HG03520 (cell line): Measurements from ENCODE around the gene ALG9.

Source experiments
- ATAC-seq: cut with Tn5 transposase; IDR thresholded peaks from one replicate; pipeline ENCODE4 v1.9.1; 2021; ENCODE audit warnings: mild to moderate bottlenecking, moderate library complexity; ENCODE audit not compliant: unreplicated experiment

The ALG9 gene

GRCh38 chr11:111836721-111837120, 34.7 kb downstream of the ALG9 start:
- peak; percentile 49 for ATAC-seq

GRCh38 chr11:111836162-111836561, 35.2 kb downstream of the ALG9 start:
- ATAC-seq, result no peak

DNA sequence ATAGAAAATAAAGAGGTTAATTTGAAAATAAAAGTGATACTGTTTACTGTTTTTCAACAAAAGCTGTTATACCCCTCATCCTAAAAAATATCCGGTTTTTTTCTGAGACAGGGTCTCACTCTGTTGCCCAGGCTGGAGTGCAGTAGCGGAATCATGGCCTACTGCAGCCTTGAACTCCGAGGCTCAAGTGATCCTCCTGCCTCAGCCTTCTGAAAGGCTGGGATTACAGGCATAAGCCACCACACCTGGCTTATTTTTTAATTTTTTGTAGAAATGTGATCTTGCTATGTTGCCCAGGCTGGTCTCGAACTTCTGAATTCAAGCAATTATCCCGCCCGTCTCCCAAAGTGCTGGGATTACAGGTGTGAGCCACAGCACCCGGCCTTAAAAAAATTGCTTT, 35.7 kb downstream of the ALG9 start:
- ATAC-seq, result no peak

DNA sequence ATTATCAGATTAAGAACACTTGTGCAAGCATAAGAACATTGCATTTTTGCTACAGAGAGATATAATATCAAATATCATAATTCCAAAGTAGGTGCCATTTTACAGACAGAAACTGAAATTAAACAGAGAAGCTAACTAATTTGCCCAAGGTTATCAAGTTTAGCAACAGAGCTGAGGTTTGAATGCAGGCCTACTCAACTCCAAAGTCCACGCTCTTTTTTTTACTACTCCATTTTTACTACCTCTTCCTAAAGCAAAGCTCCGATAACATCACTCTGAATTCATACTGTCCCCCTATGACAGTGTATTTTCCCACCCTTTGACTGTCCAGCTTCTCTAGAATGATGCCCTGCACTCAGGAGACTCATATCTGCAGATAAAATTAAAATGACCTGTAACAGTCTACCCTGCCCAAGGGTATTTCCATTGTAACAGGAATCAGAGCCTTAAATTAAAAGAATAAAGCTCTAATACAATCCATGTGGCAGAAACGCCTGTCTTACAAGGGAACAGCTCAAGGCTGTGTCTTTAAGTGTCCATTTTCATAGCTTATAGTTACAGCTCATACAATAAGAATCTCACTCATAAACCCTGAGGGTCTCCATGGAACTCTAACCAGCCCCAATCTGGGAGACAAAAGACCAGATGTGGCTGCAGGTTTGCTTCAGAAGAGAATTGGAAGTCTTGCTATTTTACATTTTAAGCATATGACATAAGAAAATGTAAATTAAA, 36.8 kb downstream of the ALG9 start:
- ATAC-seq, result no peak

- no peak for ATAC-seq
Measured at GRCh38 chr11:111833524-111833923, 37.9 kb downstream of the ALG9 start.

- peak; percentile 58 for ATAC-seq
Measured at GRCh38 chr11:111829185-111829968, 42.0 kb downstream of the ALG9 start.

- ATAC-seq, result no peak
Measured at GRCh38 chr11:111826322-111826950, 44.9 kb downstream of the ALG9 start.

- no peak for ATAC-seq
Measured at GRCh38 chr11:111823629-111824028, 47.8 kb downstream of the ALG9 start.

DNA sequence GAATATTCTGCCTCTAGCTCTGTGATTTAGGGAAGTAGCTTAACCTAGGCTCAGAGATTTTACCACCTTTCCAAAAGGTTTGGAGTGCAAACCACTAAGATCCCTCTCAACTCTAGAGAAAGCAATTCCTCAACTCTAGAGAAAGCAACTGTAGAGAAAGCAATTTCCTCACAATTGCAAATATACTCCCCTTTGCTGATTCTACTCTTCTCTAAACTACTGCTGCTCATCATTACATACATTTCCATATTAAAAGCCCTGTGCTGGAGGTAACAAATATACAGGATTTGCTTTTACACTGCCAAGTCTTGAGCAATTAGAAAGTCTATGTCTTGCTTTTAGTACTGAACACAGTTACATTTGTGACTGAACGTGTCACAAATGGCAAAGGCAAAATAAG, 48.2 kb downstream of the ALG9 start:
- ATAC-seq, result no peak

DNA sequence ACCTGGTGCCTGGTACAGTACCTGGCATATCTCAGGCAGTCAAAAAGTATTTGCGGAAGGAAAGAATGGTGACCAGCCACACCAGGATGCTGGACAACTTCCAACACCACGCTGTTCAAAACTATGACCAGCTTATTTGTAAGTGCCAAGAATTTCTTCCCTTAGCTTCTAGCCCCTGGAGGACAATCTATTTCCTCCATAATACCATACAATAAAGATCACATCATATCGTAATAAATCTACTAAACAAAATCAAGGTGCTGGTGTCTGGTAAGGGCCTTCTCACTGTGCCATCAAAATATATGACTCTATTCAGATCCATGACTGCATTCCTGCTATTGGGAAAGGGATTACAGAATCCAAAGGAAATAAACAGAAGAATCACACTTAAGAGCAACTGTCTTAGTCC, 51.5 kb downstream of the ALG9 start:
- ATAC-seq, result no peak

- no peak for ATAC-seq
Measured at GRCh38 chr11:111819161-111819828, 52.1 kb downstream of the ALG9 start.

DNA sequence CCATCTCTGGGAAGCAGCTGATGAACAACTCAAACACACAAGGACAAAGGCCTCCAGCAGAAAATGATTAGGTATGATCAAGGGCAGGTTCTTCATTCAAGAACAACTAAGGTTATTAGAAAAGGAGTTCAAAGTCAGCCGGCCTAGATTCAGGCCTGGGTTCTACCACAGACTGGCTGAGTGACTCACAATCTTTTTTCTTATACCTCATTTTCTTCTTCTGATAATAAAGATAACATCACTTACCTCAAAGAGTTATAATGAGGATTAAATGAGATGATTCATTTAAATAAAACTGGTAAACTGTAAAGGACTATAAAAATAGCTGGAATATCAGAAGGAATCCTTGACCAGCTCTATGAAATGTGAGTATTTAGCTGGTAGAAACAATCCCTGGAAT, 55.9 kb downstream of the ALG9 start:
- ATAC-seq, result no peak

GRCh38 chr11:111814557-111815320, 56.6 kb downstream of the ALG9 start:
- no peak for ATAC-seq

GRCh38 chr11:111814106-111814505, 57.3 kb downstream of the ALG9 start:
- no peak for ATAC-seq

DNA sequence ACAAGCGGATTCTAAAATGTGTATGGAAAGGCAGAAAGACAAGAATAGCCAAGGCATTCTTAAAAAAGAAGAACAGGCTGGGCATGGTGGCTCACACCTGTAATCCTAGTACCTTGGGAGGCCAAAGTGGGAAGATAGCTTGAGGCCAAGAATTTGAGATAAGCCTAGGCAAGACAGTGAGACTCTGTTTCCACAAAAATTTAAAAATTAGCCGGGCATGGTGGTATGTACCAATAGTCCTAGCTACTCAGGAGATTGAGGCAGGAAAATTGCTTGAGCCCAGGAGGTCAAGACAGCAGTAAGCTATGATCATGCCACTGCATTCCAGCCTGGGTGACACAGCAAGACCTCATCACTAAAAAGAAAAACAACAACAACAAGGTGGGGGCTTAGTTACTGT, 59.2 kb downstream of the ALG9 start:
- ATAC-seq, result no peak

DNA sequence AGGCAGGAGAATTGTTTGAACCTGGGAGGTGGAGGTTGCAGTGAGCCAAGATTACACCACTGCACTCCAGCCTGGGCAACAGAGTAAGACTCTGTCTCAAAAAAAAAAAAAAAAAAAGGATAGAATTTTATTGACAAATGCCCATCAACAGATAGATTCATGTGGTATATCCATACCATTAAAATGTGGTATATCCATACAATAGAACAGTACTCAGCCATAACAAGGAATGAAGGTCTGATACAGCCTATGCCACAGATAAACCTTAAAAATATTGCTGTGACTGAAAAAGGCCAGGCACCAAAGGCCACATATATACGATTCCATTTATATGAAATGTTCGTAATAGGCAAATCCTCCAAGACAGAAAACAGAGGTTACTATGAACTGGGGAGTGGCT, 59.9 kb downstream of the ALG9 start:
- ATAC-seq, result no peak

DNA sequence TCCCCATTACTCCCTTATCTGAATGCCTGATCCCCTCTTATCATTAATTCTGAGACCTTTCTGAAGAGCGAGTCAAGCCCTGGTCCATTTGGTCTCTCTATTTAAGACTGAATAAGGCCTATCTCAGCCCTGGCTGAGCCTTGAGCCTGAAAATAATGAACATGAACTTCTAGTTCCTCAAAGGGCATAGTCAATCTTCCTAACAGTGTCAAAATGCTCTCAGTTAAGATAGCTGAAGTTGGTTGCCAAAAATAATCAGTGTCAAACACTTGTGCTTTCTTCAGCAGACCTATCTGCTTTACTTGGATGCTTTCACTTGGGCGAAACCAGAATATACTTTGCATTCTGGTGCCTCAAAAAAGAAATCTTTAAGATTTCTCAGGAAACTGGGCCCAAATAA, 62.5 kb downstream of the ALG9 start:
- no peak for ATAC-seq

DNA sequence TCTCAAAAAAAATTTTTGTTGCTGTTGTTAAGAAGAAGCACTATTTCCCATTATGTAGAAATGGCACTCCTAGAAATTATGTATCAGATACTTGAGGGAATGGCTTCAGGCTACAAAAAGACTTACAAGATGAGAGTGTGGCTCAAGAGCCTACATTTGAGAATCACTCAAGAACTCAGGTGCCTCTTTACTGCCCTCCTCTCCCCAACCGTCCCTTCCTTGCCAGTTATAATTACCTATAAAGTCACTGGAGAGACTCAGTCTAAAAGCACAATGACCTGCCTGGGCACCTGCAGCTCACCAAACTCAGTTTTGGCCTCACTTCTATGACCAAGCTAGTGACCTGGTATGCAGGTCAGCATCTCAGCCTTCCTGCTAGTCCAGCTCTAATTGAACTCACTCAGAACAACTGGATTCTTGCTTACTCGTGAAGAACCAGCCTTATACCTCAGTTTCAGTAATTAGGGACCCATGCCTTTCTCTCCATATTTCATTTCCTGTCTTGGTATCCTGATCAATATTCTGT, 63.3 kb downstream of the ALG9 start:
- no peak for ATAC-seq

DNA sequence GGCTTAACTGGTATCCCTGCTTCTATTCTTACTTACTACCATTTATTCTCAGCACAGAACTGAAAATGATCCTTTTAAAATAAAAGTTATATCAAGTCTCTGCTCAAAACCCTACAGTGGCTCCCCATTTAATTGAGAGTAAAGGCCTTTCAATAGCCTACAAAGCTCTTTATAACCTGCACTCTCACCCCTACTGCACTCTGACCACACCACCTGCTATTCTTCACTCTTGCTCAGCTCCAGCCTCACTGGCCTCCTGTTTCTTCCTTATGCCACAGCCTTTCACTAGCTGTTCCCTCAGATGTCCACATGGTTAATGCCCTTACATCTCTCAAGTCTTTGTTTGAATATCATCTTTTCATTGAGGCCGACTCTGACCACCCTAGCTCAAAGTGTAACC, 64.3 kb downstream of the ALG9 start:
- ATAC-seq, result no peak

DNA sequence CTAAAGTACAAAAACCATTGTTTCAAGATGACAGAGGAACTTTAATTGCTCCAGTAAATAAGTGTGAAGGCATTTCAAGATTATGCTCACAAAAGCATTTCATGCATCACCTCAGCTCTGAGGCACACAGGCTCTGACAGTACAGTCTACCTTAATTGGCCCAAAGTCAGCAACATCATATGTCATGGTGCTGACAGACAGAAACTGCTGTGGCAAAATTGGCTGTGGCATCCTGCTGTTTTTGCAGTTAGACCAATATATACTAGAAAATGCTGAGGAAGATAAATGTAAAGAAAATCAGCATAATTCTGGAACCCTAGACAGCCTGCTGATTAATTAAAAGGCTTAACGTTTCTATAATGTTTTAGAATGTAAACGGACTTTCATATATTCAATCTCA, 70.2 kb downstream of the ALG9 start:
- ATAC-seq, result no peak
